Activated T-cell treated with anti-CD3 and anti-CD28 coated beads for 4 hours (primary cell): ENCODE measurements around the gene AKR7A2.

Experiments
- DNase-seq: peaks from one replicate; pipeline ENCODE4 v3.0.0-alpha.2; 2020

The AKR7A2 gene

GRCh38 chr1:19342894-19343616 lies 31.1 kb upstream of the AKR7A2 start:
- no peak for DNase-seq

- no peak for DNase-seq
These were observed 30.3 kb upstream of the AKR7A2 start for GRCh38 chr1:19342062-19342750.

- DNase-seq, result peak; percentile 62
These were observed 29.5 kb upstream of the AKR7A2 start for GRCh38 chr1:19341201-19342061.

- DNase-seq, result no peak
These were observed 28.5 kb upstream of the AKR7A2 start for GRCh38 chr1:19340387-19340937.

- no peak for DNase-seq
These were observed 27.4 kb upstream of the AKR7A2 start for GRCh38 chr1:19339214-19339861.

GRCh38 chr1:19338323-19338762 lies 26.4 kb upstream of the AKR7A2 start:
- no peak for DNase-seq

GRCh38 chr1:19337289-19337688 lies 25.3 kb upstream of the AKR7A2 start:
- no peak for DNase-seq

GRCh38 chr1:19336543-19336942 lies 24.6 kb upstream of the AKR7A2 start:
- DNase-seq, result peak; percentile 13

GRCh38 chr1:19333587-19334354 lies 21.8 kb upstream of the AKR7A2 start:
- DNase-seq, result no peak

- no peak for DNase-seq
These were observed 20.9 kb upstream of the AKR7A2 start for GRCh38 chr1:19332832-19333231.

- DNase-seq, result no peak
These were observed 19.4 kb upstream of the AKR7A2 start for GRCh38 chr1:19331262-19331878.

GRCh38 chr1:19330449-19331135 lies 18.6 kb upstream of the AKR7A2 start:
- DNase-seq, result no peak

GRCh38 chr1:19329611-19330010 lies 17.7 kb upstream of the AKR7A2 start:
- DNase-seq, result no peak

- no peak for DNase-seq
These were observed 17.2 kb upstream of the AKR7A2 start for GRCh38 chr1:19329188-19329587.

- DNase-seq, result no peak
These were observed 16.5 kb upstream of the AKR7A2 start for GRCh38 chr1:19328486-19328885.

- DNase-seq, result no peak
These were observed 15.8 kb upstream of the AKR7A2 start for GRCh38 chr1:19327736-19328135.

GRCh38 chr1:19327301-19327700 lies 15.4 kb upstream of the AKR7A2 start:
- no peak for DNase-seq

- no peak for DNase-seq
These were observed 14.8 kb upstream of the AKR7A2 start for GRCh38 chr1:19326748-19327065.

- no peak for DNase-seq
These were observed 14.2 kb upstream of the AKR7A2 start for GRCh38 chr1:19325958-19326747.

GRCh38 chr1:19325368-19325957 lies 13.5 kb upstream of the AKR7A2 start:
- DNase-seq, result no peak
